Fibroblast of lung (primary cell): ENCODE measurements around the gene CNNM4. TPM values are rescaled to one million over a fixed set of nuclear protein-coding genes. Genes with fewer than 3 reads are reported as not detected.
"Not testable (repeated sequence)": the region's sequence is repeated elsewhere in the genome, so short reads cannot be mapped to it uniquely, and the experiment has no call there.

Experiments
- DNase-seq, 2 donors: peaks; one replicate each; pipeline versions ENCODE4 v3.0.0 to v3.0.0-alpha.2; 2010; ENCODE audit warnings: low read depth in 2 of 2
- H2AFZ ChIP-seq: 2 replicates; pipeline ENCODE4 v1.5.1; 2012; ENCODE audit warnings: low read length, control low read depth, inconsistent platforms
- H3K27ac ChIP-seq: 2 replicates; pipeline ENCODE4 v1.5.1; 2011; ENCODE audit warnings: low read length, control low read depth; ENCODE audit not compliant: insufficient read depth
- H3K27me3 ChIP-seq: 2 replicates; pipeline ENCODE4 v1.5.1; 2011; ENCODE audit warnings: mild to moderate bottlenecking, low read length; ENCODE audit not compliant: control insufficient read depth, insufficient read depth
- H3K36me3 ChIP-seq: 2 replicates; pipeline ENCODE4 v1.5.1; 2011; ENCODE audit warnings: low read length; ENCODE audit not compliant: control insufficient read depth, insufficient read depth
- H3K4me1 ChIP-seq: 2 replicates; pipeline ENCODE4 v1.5.1; 2011; ENCODE audit warnings: low read length; ENCODE audit not compliant: control insufficient read depth, insufficient read depth; ENCODE audit errors: extremely low read depth
- H3K4me2 ChIP-seq: 2 replicates; pipeline ENCODE4 v1.5.1; 2011; ENCODE audit warnings: low read length, control low read depth; ENCODE audit not compliant: insufficient read depth; ENCODE audit errors: extremely low read depth
- H3K4me3 ChIP-seq, 4 experiments: fragments of 200-600 bp in 1 of 4; sonication (generic) in 1 of 4; replicated peaks in 1 of 4; 2 replicates each; pipeline ENCODE4 v1.5.1; 2011 to 2016; ENCODE audit warnings: low read length in 4 of 4, low read depth in 3 of 4, mild to moderate bottlenecking in 3 of 4, control low read depth in 2 of 4, inconsistent platforms in 1 of 4, mixed read lengths in 1 of 4; ENCODE audit not compliant: insufficient read depth in 1 of 4; ENCODE audit errors: control extremely low read depth in 1 of 4
- H3K79me2 ChIP-seq: 2 replicates; pipeline ENCODE4 v1.5.1; 2012; ENCODE audit warnings: mild to moderate bottlenecking, low read length, inconsistent platforms; ENCODE audit not compliant: control insufficient read depth, insufficient read depth
- H3K9ac ChIP-seq: 2 replicates; pipeline ENCODE4 v1.5.1; 2011; ENCODE audit warnings: mild to moderate bottlenecking, low read length, control low read depth; ENCODE audit not compliant: insufficient read depth
- H3K9me3 ChIP-seq: 2 replicates; pipeline ENCODE4 v1.5.1; 2012; ENCODE audit warnings: low read depth, low read length; ENCODE audit not compliant: control insufficient read depth, insufficient read depth
- H4K20me1 ChIP-seq: 2 replicates; pipeline ENCODE4 v1.5.1; 2011; ENCODE audit warnings: low read length; ENCODE audit not compliant: control insufficient read depth, insufficient read depth; ENCODE audit errors: extremely low read depth
- CTCF ChIP-seq, 2 donors: IDR thresholded peaks in 1 of 2; conservative IDR thresholded peaks in 1 of 2; 1 replicate in 1 of 2; 2 replicates in 1 of 2; pipeline ENCODE4 v1.5.1; 2011 to 2012; ENCODE audit warnings: low read length in 2 of 2, control low read depth in 1 of 2, inconsistent platforms in 1 of 2, low read depth in 1 of 2, mild to moderate bottlenecking in 1 of 2
- EZH2 ChIP-seq: IDR thresholded peaks from 2 replicates; pipeline ENCODE4 v1.5.1; 2012; ENCODE audit warnings: low read length, control low read depth, mild to moderate bottlenecking; ENCODE audit errors: missing control alignments
- polyA plus RNA-seq, 2 donors: library from polyadenylated mRNA; depleted of rRNA in 1 of 2; stranded (reverse) in 1 of 2; unstranded in 1 of 2; fragments of >200 nt; gene quantifications; 2 replicates each; pipeline ENCODE4 v1.2.1, GENCODE V29; 2011 to 2012; ENCODE audit warnings: missing spikeins in 1 of 2
- total RNA-seq: library from RNA; depleted of rRNA; stranded (reverse); fragments of >200 nt; gene quantifications from 2 replicates; pipeline ENCODE4 v1.2.1, GENCODE V29; 2014

Gene CNNM4
- total and polyA plus RNA-seq, 2 donors (not counting 1 experiment from before 2014, with no cell fraction given) = 3.3 to 3.5 TPM

- Histone ChIP-seq H3K4me1 (no peaks in the 10 kb centered on the region), H3K4me2 (no peak overlapping the region), H3K79me2 (no peaks in the 10 kb centered on the region), H3K27ac (no peak overlapping the region), H3K9ac (no peak overlapping the region), H3K27me3 (no peaks in the 10 kb centered on the region), H3K9me3 (no peaks in the 10 kb centered on the region), H2AFZ (no peak overlapping the region), H3K4me3 (no peak overlapping the region), H3K36me3 (no peaks in the 10 kb centered on the region), H4K20me1 (no peaks in the 10 kb centered on the region)
- DNase-seq = no peak
- TF ChIP-seq EZH2 = no peak
- TF ChIP-seq CTCF (conservative IDR thresholded peaks at IDR 0.05 in 1 of 2, IDR thresholded peaks at IDR 0.05 in 1 of 2; ENCODE audit: low read depth in 1 of 2, low read length in 2 of 2) = no peak
Measured at GRCh38 chr2:96804986-96805385, 44.3 kb downstream of the CNNM4 start.

GRCh38 chr2:96805946-96806345 lies 45.2 kb downstream of the CNNM4 start:
- H3K9ac ChIP-seq, H3K36me3 ChIP-seq, H3K4me1 ChIP-seq, H4K20me1 ChIP-seq, H3K9me3 ChIP-seq, H3K4me2 ChIP-seq, H3K4me3 ChIP-seq, DNase-seq, H2AFZ ChIP-seq, H3K27ac ChIP-seq, H3K79me2 ChIP-seq, H3K27me3 ChIP-seq: not testable (repeated sequence)

GRCh38 chr2:96806468-96807126 lies 45.9 kb downstream of the CNNM4 start:
- no peak overlapping the region for H3K9ac ChIP-seq

More at GRCh38 chr2:96806468-96807126, 45.9 kb downstream of the CNNM4 start:
- H3K36me3 ChIP-seq = no peaks in the 10 kb centered on the region
- H2AFZ ChIP-seq = no peak overlapping the region
- H3K27me3 ChIP-seq = no peaks in the 10 kb centered on the region
- no peak overlapping the region for H3K27ac ChIP-seq
- H4K20me1 ChIP-seq = no peaks in the 10 kb centered on the region
- H3K9me3 ChIP-seq = no peaks in the 10 kb centered on the region
- TF ChIP-seq CTCF (conservative IDR thresholded peaks at IDR 0.05 in 1 of 2, IDR thresholded peaks at IDR 0.05 in 1 of 2; ENCODE audit: low read depth in 1 of 2, low read length in 2 of 2) (no peak), EZH2 (no peak)
- H3K4me1 ChIP-seq = no peaks in the 10 kb centered on the region
- no peak for DNase-seq
- H3K79me2 ChIP-seq = no peaks in the 10 kb centered on the region
- no peak overlapping the region for H3K4me3 ChIP-seq
- no peak overlapping the region for H3K4me2 ChIP-seq
